ENCODE results near the gene SLC35C1. TPM values are rescaled to one million over a fixed set of nuclear protein-coding genes. Genes with fewer than 3 reads are reported as not detected.
A peak's percentile ranks its signal among the peaks of the same experiment; 100 is the strongest.

SLC35C1 gene
- total RNA-seq (ENCODE audit: low replicate concordance), result 19.5 and 26.0 TPM in 2 replicates
- long read RNA-seq, full-length matches to known transcripts, result 26 of 30 reads
- long read RNA-seq, partial matches to known transcripts, result 0 of 30 reads
- long read RNA-seq, other reads (novel, unspliced or antisense), result 4 of 30 reads

- H3K4me1 Mint-ChIP-seq (ENCODE audit: unreplicated experiment), result peaks cover 19% of the 10 kb centered on the region
- peak within 1 kb of the TSS; percentile 96 for H3K27ac Mint-ChIP-seq
These were observed at the start of gene SLC35C1 for GRCh38 chr11:45804761-45805304. TSS of gene SLC35C1 (plus strand) at chr11:45805149. CDS start at chr11:45805802, 653 bp downstream.

GRCh38 chr11:45755281-45755859, 49.6 kb upstream of the SLC35C1 start:
- Mint-ChIP-seq H3K4me3 (no peak overlapping the region), H3K27ac (no peak overlapping the region), H3K27me3 (peaks cover 29% of the 10 kb centered on the region), H3K4me1 (ENCODE audit: unreplicated experiment) (peaks cover 32% of the 10 kb centered on the region), H3K9me3 (no peaks in the 10 kb centered on the region), H3K36me3 (no peaks in the 10 kb centered on the region)
- TF ChIP-seq CTCF (conservative IDR thresholded peaks at IDR 0.05), result no peak
- no peak for DNase-seq (ENCODE audit: extremely low spot score, unreplicated experiment)

More at GRCh38 chr11:45804761-45805304, at the start of gene SLC35C1:
- Mint-ChIP-seq H3K4me3 (peak within 1 kb of the TSS; percentile 96), H3K9me3 (no peaks in the 10 kb centered on the region), H3K27me3 (peaks cover 23% of the 10 kb centered on the region), H3K36me3 (peaks cover 7% of the 10 kb centered on the region)
- no peak for TF ChIP-seq CTCF (conservative IDR thresholded peaks at IDR 0.05)
- peak; percentile 96 for DNase-seq (ENCODE audit: extremely low spot score, unreplicated experiment)

- H3K9me3 Mint-ChIP-seq, result no peaks in the 10 kb centered on the region
- no peak for DNase-seq (ENCODE audit: extremely low spot score, unreplicated experiment)
- no peak overlapping the region for H3K4me3 Mint-ChIP-seq
- H3K4me1 Mint-ChIP-seq (ENCODE audit: unreplicated experiment), result peaks cover 29% of the 10 kb centered on the region
- no peak for TF ChIP-seq CTCF (conservative IDR thresholded peaks at IDR 0.05)
- no peaks in the 10 kb centered on the region for H3K36me3 Mint-ChIP-seq
- H3K27ac Mint-ChIP-seq, result no peak overlapping the region
- peaks cover 20% of the 10 kb centered on the region for H3K27me3 Mint-ChIP-seq
These were observed 48.5 kb upstream of the SLC35C1 start for GRCh38 chr11:45756384-45757010.

- H3K4me3 Mint-ChIP-seq, result no peak overlapping the region
- no peak for TF ChIP-seq CTCF (conservative IDR thresholded peaks at IDR 0.05)
- no peaks in the 10 kb centered on the region for H3K9me3 Mint-ChIP-seq
- no peak for DNase-seq (ENCODE audit: extremely low spot score, unreplicated experiment)
- peaks cover 23% of the 10 kb centered on the region for H3K4me1 Mint-ChIP-seq (ENCODE audit: unreplicated experiment)
- no peak overlapping the region for H3K27ac Mint-ChIP-seq
- peaks cover 17% of the 10 kb centered on the region for H3K27me3 Mint-ChIP-seq
- H3K36me3 Mint-ChIP-seq, result no peaks in the 10 kb centered on the region
These were observed 47.3 kb upstream of the SLC35C1 start for GRCh38 chr11:45757672-45758071.

- TF ChIP-seq CTCF (conservative IDR thresholded peaks at IDR 0.05), result no peak
- H3K27ac Mint-ChIP-seq, result no peak overlapping the region
- H3K9me3 Mint-ChIP-seq, result no peaks in the 10 kb centered on the region
- no peak for DNase-seq (ENCODE audit: extremely low spot score, unreplicated experiment)
- H3K27me3 Mint-ChIP-seq, result peaks cover 17% of the 10 kb centered on the region
- peaks cover 5% of the 10 kb centered on the region for H3K4me1 Mint-ChIP-seq (ENCODE audit: unreplicated experiment)
- no peaks in the 10 kb centered on the region for H3K36me3 Mint-ChIP-seq
- no peak overlapping the region for H3K4me3 Mint-ChIP-seq
These were observed 43.3 kb upstream of the SLC35C1 start for GRCh38 chr11:45761659-45762058.

Data from type B pancreatic cell (in vitro differentiated cells).